EH (cell line): ENCODE data around the gene CD37.
A peak's percentile ranks its signal among the peaks of the same experiment; 100 is the strongest.
"Not testable (repeated sequence)": the region's sequence is repeated elsewhere in the genome, so short reads cannot be mapped to it uniquely, and the experiment has no call there.

Experiments
- DNase-seq: peaks from one replicate; pipeline ENCODE4 v3.0.0-alpha.2; 2015; ENCODE audit warnings: low read depth

Gene CD37

DNA sequence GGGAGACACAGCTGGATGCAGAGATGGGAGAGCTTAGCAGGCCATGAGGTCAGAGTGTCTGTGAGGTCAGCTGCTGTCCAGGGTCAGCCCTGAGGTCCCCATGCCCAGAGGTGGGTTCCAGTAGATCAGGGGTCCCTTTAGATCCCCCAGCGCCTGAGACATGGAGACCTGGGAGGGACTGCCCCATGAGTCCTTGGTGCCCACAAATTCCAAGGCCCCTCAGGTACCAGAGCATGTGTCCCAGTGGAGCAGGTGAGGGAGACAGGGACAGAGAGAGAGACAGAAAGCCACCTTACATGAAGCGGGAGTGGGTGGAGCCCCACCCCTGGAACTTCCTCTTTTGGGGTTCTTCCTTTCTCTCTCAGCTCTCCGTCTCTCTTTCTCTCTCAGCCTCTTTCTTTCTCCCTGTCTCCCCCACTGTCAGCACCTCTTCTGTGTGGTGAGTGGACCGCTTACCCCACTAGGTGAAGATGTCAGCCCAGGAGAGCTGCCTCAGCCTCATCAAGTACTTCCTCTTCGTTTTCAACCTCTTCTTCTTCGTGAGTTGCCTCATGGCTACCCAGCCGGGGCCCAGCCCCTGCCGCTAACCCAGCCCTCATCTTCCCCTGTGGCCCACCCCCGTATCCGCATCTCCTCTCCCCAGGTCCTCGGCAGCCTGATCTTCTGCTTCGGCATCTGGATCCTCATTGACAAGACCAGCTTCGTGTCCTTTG lies at the start of gene CD37:
TSS of gene CD37 (plus strand) at position 336 of the 713 bp plus-strand sequence. CDS start at position 471, 135 bp downstream.
- DNase-seq: no peak

GRCh38 chr19:49287141-49287770 lies 48.0 kb upstream of the CD37 start:
- no peak for DNase-seq

GRCh38 chr19:49288205-49288604 lies 47.0 kb upstream of the CD37 start:
- DNase-seq: not testable (repeated sequence)

DNA sequence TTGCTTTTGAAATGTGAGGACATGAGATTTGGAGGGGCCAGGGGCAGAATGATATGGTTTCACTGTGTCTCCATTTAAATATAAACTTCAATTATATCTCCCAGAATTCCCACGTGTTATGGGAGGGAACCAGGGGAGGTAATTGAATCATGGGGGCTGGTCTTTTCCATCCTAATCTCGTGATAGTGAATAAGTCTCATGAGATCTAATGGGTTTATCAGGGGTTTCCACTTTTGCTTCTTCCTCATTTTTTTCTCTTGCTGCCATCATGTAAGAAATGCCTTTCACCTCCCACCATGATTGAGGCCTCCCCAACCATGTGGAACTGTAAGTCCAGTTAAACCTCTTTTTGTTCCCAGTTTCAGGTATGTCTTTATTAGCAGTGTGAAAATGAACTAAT lies 45.9 kb upstream of the CD37 start:
- DNase-seq: not testable (repeated sequence)

- DNase-seq: no peak
These were observed 44.7 kb upstream of the CD37 start for GRCh38 chr19:49290517-49290916.

DNA sequence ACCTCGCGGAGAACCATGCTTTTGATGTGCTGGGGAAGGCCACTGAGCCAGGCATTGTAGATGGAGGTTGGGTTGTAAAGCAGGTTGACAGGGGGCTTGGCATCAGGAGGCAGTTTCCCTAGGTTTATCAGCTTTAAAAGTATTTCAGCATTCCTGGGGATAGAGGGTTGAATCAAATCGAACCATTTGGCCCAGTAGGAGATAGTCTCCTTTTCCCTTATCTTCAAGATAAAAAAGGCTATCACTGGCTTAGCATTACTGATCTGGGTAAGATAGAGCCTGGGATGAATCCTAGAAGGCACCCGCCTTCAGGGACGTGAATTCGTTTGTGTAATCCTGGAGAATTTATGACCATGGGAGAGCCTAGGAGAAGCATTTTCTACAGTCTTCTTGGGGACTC lies 40.8 kb upstream of the CD37 start:
- no peak for DNase-seq

GRCh38 chr19:49295208-49295880 lies 39.9 kb upstream of the CD37 start:
- no peak for DNase-seq

GRCh38 chr19:49297403-49297802 lies 37.8 kb upstream of the CD37 start:
- DNase-seq: peak; percentile 43

GRCh38 chr19:49298653-49299052 lies 36.6 kb upstream of the CD37 start:
- DNase-seq: not testable (repeated sequence)

DNA sequence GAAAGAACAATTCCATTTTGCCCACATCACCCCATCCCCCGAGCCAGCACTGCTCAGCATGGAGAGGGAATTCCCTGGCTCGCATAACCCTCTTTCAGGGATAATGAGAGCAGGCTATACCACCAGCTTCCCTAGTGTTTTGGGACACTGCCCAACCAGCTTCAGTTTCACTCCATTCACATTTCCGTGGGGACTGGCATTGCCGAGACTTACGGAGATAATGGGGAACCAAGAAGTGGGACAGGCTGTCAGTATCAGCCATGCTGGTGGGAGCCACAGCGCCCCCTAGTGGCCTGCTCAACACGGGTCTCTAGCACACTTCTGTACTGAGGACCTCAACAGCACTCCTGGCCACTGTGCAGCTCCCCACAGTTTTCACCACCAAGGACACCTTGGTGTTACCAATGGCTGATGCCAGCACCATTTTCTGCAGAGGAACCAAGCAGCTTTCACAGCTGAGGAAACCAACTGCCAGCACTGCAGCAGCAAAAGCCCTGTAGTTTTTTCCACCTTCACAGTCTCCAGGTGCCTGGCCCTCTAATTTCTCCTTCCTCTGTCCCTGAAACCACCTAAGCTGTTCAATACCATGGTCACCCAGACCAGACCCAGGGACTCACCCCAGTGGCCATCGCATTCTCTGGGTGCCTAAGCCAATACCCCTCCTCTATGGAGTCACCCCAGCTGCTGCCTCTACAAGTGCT lies 33.9 kb upstream of the CD37 start:
- DNase-seq: peak; percentile 69

GRCh38 chr19:49301866-49302252 lies 33.3 kb upstream of the CD37 start:
- DNase-seq: no peak

GRCh38 chr19:49306734-49307133 lies 28.5 kb upstream of the CD37 start:
- not testable (repeated sequence) for DNase-seq

GRCh38 chr19:49309087-49309486 lies 26.1 kb upstream of the CD37 start:
- DNase-seq: no peak

DNA sequence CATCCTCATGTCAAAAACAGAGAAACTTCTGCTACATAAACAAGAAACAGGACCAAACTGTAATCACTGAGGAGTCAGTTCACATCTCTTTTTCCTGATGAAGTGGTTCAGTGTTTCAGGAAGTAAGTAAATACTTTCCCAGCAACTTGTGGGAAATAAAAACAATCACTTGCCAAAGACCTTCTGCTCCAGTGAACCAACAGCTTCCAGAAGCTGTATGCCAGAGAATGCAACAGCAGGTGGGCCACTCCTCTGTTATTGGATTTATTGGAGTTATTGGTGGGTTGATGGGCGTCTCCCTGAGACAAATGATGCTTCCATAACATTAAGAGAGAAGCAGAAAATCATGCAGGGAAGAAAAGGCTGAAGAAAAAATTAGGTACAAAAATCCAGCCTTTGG lies 20.1 kb upstream of the CD37 start:
- DNase-seq: no peak

GRCh38 chr19:49316284-49316683 lies 18.9 kb upstream of the CD37 start:
- no peak for DNase-seq

- DNase-seq: no peak
These were observed 16.9 kb upstream of the CD37 start for GRCh38 chr19:49318296-49318695.

GRCh38 chr19:49324801-49325576 lies 10.2 kb upstream of the CD37 start, which contains the start of gene SLC6A16:
Gene SLC6A16, minus strand, starts transcription at chr19:49325191. Its CDS starts 13,844 bp downstream, at chr19:49311347.
- DNase-seq: no peak

DNA sequence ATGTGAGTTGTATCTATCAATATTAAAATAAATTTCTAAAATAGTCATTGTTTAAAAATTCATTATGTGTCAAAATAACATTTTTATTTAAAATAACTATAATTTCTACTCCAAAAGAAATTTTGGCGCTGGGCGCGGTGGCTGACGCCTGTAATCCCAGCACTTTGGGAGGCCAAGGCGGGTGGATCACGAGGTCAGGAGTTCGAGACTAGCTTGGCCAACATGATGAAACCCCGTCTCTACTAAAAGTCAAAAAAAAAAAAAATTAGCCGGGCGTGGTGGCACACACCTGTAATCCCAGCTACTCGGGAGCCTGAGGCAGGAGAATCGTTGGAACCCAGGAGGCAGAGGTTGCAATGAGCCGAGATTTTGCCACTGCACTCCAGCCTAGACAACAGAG lies 9.4 kb upstream of the CD37 start:
- not testable (repeated sequence) for DNase-seq

DNA sequence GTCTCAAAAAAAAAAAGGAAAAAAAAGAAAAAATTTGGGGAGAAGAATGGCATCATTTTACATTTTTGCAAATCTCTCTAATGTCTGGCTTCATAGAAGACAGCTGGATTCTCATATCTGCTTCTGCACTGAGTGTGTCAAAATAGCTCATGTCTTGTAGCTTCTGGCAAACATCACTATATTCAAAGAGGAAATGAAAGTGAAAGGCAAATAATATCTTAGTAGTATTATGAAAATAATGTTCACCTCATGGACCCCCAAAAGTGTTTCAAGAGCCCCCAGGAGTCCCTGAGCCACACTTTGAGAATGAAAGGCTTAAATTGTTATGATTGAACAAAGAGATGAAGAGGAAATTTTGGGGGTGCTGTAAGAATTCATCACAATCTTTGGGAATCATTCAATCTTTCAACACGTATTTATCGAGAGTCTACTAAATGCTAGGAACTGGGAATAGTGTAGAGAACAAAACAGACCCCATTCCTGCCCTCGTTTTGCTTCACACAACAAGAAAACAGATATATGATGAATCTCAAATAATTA lies 9.0 kb upstream of the CD37 start:
- no peak for DNase-seq

DNA sequence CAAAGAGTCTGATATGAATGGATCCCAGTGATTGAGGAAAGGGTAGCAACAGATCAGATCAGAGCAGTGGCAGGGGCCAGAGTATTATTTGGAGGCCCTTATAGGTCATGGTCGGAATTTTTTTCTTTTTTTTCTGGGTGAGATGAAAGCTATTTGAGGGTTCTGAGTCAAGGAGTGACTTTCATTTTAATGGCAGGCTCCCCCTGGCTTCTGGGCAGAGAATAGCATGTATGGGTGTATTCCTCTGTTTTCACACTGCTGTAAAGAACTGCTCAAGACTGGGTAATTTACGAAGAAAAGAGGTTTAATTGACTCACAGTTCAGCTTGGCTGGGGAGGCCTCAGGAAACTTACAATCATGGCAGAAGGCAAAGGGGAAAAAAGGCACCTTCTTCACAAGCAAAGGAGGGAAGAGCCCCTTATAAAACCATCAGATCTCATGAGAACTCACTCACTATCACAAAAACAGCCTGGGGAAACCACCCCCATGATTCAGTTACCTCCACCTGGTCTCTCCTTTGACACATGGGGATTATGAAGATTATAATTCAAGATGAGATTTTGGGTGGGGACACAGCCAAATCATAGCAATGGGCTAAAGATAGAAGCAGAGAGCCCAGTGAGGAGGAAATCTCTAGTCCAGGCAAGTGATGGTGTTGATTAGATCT lies 7.2 kb upstream of the CD37 start:
- DNase-seq: peak; percentile 45

- DNase-seq: no peak
These were observed 6.5 kb upstream of the CD37 start for GRCh38 chr19:49328741-49329140.
